ENCODE results near the gene DPM3.
A peak's percentile ranks its signal among the peaks of the same experiment; 100 is the strongest.
"Not testable (repeated sequence)": the region's sequence is repeated elsewhere in the genome, so short reads cannot be mapped to it uniquely, and the experiment has no call there.

DPM3 gene, protein sequence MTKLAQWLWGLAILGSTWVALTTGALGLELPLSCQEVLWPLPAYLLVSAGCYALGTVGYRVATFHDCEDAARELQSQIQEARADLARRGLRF

DNA sequence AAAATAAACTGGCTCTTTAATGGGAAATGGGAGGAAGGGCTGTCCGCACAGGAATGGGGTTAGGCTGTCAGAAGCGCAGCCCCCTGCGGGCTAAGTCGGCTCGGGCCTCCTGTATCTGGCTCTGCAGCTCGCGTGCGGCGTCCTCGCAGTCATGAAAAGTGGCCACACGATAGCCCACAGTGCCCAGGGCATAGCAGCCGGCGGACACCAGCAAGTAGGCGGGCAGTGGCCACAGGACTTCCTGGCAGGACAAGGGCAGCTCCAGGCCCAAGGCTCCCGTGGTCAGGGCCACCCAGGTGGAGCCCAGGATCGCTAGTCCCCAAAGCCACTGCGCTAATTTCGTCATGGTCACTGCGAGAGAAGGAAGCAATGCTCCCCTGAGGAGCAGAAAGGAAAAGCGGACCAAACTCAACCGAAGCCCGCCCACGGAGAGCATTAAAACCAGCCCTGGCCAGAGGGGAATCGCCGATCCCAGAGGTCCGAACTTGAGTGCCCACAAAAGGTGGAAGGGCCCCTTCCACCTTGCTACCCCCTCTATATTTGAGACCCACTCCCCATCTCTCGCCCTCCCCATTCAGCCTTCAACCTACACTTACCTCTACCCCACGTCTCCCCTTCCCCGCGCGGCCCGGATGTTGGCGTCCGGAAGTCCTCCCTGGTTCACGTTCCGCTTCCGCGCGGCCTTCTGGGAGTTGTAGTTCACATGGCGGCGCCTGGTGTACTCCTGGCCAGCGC, at the start of gene DPM3:
Gene DPM3, minus strand, starts transcription at position 637 of the 735 bp plus-strand sequence. Its CDS starts 291 bp downstream, at position 346.
- DNase-seq, result peak; percentile 41

DNA sequence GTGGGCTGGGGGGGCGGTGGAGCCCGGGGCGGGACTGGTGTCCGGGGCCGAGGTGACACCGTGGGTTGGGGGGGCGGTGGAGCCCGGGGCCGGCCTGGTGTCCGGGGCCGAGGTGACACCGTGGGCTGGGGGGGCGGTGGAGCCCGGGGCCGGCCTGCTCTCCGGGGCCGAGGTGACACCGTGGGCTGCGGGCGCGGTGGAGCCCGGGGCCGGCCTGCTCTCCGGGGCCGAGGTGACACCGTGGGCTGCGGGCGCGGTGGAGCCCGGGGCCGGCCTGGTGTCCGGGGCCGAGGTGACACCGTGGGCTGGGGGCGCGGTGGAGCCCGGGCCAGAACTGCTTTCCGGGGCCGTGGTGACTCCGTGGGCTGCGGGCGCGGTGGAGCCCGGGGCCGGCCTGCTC, 49.6 kb upstream of the DPM3 start:
- not testable (repeated sequence) for DNase-seq

DNA sequence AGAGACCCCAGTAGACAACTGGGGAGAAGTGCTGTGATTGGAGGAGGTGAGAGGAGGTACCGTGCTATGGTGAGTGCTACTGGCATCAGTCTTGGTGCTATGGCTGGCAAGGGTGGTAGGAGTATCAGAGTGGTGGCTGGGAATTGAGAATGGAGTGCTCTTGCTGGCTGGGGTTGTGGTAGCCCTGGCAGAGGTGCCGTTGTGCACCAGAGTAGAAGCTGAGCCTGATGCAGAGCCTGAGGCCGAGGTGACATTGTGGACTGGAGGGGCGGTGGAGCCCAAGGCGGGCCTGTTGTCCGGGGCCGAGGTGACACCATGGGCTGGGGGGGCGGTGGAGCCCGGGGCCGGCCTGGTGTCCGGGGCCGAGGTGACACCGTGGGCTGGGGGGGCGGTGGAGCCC, 47.9 kb upstream of the DPM3 start:
- DNase-seq, result no peak

DNA sequence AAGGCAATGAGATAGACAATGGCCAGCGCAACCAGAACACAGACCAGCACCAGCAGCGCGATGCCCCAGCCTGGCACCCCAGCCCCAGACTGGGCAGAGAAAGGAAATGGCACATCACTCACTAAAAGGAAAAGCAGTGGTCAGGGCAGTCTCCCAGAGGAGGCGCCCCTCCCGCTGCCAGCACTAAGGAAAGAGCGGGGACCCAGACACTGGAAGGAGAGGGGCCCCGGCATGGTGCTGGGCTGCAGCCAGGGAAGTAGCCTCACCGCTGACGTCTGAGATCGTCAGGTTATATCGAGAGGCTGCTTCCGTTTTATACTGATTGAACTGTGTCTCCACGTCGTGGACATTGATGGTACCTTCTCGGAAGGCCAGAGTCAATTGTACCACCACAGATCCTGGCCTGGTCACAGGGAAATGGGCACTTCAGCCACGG, 47.1 kb upstream of the DPM3 start:
- no peak for DNase-seq

DNA sequence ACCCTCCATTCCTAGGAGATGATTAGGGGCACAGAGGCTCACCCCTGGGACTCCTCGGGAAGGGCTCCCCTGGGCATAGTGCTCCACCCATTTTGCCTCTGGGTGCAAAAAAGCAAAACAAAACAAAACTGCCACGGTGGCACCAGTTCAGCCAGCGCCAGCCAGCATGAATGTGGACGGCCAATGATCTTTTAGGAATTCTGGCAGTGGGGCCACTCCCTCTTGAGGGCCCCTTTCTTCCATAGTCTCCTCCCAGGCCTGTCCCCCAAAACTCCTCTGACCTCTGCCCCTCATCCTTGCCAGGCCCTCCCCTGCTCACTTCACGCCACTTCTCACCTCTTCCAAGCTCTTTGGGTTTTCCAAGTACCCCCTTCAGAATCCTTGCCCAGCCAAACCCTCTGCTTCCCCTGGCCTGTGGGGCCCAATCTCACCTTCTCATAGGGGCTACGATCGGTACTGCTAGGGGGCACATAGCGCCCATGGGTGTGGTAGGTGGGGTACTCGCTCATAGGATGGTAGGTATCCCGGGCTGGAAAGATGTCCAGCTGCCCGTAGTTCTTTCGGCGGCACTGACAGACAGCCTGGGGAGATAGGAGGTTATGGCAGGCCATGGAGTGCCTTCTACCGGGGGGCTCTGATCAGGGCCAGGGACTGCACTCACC, 46.6 kb upstream of the DPM3 start:
- no peak for DNase-seq

DNA sequence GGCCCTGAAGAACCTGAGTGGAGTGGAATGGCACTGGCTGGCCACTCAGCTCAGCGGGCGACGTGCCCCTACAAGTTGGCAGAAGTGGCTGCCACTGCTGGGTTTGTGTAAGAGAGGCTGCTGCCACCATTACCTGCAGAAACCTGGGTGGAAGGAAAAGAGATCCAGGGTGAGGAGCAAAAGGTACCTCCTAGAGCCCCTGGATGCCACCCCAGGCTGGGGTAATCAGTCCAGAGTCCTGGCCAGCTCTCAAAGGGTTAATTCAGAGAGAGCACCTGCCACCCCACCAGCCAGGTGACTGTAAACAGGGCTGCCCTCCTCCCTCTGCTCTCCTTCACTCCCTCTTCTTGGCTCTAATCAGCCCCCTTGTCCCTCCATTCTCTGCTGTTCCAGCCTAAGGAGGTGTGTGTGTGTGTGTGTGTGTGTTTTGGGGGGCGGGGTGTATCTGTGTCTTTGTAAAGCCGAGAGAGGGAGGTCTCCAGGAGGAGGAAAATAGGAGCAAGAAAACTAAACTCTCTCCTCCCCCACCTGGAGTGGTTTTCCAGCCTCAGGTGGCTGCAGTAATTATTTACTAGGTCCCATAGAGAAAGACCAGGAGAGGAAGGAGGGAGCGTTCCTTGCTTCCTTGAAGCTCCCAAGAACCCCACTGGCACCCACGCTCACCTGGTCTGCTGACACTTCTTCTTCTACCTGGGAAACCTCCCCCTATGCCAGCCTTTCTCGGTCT, 45.9 kb upstream of the DPM3 start:
- no peak for DNase-seq

DNA sequence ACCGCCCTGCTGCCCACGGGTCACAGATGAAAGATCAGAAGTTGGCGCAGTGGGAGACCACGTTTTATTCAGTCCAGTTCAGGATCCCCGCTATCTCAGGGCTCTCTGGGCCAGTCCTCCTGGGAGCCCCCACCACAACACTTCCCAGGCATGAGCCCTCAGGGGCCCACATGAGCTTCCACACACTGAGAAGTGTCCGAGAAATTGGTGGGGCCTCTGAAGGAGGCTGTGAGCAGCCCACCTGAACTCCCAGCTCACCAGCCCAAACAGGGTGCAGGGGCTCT, 45.4 kb upstream of the DPM3 start:
- DNase-seq, result no peak

DNA sequence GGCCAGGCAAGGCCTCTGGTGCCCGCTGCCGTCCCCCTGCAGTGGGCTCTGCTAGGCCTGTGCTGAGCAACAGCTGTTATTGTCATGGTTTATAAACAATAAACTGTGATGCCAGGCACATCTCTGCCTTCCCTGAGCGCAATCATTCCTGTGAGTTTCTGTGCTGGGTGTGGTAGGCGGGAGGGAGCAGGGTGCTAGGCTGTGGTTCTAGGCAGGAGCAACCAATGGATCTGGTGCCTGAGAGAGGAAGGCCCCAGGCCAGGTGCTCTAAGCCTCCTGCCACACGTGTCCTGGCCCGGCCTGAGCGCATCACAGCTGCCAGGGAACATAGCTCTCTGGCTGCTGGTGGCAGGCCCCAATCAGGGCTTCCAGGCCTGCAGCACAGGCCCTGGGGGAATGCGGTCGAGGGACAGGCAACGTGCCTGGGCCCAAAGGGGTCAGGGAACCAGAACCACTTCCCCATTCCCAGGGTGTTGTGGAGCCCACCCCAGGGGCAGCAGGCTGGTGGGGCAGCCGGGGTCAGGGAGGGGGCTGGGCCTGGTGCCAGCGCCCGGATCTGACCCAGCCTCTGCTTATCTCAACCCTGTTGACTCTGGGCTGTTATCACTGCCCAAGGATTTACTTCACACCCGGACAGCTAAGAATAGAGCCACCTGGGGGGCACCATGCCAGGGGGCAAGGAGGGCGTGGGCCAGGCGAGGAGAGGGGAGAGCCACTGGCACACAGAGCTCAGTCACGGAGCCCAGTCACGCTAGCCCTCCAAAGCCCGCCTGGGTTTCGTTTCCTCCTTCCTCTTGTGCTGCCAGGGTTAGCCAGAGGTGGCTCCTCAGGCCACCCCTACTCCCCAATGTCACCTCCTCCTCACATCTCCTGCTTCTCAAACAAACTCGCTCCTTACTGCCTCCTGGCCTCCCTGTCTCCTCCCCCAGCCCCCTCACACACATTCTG, 44.8 kb upstream of the DPM3 start:
- DNase-seq, result no peak

DNA sequence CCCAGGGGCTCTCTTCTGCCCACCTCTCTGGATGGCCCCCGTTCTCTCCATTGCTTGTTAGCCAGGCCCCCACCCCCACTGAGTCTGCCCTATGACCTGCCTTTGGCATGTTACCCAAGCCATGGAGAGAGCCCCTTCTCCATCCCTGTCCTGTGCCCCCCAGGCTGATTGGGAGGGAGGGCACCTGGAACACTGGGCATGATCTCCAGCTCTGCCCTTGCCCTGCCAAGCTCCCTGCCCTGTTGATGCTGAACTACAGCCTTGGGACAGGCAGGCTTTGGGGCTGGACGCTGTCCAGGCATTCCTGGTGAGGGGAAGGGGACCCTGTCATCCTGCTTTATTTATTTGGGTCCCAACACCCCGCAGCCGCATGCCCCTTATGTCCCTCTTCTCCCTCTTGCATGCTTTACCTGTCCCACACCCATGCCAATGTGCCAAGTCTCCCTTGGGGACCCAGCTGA, 44.0 kb upstream of the DPM3 start:
- no peak for DNase-seq

DNA sequence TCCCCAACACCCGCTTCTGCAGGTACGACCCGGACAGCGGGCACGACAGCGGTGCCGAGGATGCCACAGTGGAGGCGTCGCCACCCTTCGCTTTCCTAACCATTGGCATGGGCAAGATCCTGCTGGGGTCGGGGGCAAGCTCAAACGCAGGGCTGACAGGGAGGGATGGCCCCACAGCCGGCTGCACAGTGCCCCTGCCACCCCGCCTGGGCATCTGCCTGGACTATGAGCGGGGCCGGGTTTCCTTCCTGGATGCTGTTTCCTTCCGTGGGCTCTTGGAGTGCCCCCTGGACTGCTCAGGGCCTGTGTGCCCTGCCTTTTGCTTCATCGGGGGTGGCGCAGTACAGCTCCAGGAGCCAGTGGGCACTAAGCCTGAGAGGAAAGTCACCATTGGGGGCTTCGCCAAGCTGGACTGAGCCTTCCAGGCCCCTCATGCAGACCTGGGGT, 43.5 kb upstream of the DPM3 start:
- no peak for DNase-seq

DNA sequence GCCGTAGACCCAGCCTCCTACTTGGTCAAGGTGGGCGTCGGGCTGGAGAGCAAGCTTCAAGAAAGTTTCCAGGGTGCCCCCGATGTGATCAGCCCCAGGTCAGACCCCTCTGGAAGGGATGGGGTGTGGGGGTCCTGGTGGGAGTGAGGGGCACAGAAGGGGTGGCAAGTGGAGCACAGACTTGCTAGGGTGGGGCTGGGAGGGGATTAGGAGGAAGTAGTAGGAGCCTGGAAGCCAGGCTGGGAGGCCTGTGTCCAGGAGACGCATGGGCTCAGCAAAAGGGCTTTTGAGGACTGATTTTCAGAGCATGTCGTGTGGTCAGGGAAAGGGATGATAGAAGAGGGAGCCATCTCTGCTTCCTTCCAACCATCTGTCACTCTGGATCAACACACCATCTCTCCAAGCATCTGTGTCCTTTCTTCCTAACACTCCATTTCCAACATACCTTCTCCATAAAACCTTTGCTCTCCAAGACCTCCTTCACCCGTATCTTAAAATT, 41.8 kb upstream of the DPM3 start:
- no peak for DNase-seq

DNA sequence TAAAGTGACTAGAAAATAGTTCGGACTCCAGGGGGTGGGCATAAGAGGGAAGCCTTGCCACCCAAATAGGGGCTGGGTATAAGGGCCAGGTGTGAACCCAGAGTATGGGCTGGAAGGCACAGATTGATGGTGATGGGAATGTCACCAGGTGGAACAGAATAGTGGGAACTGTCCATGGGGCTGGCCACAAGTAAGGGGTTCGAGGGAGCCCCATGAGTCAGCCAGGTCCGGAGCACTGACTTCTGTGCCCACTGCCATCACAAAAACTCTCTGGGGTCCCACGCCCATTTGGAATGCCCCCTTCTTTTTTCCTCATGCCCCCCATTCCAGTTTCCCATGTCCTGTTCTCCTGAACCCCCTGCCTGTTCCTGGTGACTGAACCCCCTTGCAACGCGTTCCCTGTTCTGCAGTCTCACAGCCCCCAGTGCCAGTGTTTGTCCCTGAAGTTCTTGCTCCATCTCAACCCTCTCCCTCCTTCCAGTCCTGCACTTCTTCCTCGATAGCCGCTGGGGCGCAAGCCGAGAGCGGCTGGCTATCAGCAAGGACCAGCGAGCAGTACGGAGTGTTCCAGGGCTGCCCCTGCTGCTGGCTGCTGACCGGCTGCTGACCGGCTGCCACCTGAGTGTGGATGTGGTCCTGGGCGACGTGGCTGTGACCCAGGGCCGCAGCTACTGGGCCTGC, 41.2 kb upstream of the DPM3 start:
- no peak for DNase-seq

DNA sequence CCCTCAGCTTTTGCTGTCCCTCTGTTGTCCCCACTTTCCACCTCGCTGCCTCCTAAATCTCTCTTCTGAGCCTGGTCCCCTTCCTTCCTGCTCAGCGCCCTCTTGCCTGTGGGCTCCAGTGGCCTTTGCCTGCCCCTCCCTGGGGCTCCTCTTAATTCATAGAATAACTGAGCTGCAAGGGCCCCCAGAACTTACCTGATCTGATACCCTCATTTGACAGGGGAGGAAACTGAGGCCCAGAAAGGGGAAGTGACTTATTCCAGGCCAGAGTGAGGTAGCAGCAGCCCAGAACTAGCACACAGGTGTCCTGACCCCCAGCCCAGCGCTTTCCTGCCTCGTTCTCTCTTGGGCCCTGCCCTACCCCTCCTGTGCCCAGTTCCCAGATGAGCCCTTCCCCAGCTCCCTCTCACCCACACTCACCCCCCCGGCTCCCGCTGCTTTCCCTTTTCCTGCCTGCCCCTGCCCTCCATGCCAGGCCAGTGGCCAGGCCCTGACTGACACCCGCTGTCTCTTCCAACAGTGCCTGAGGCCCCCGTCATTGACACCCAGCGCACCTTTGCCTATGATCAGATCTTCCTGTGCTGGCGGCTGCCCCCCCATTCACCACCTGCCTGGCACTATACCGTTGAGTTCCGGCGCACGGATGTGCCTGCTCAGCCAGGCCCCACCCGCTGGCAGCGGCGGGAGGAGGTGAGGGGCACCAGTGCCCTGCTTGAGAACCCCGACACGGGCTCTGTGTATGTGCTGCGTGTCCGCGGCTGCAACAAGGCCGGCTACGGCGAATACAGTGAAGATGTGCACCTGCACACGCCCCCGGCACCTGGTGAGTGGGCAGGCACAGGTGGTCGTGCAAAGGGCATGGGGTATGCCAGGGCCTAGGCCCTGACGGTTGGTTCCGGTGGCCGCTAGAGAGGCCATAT, 39.0 kb upstream of the DPM3 start:
- no peak for DNase-seq

DNA sequence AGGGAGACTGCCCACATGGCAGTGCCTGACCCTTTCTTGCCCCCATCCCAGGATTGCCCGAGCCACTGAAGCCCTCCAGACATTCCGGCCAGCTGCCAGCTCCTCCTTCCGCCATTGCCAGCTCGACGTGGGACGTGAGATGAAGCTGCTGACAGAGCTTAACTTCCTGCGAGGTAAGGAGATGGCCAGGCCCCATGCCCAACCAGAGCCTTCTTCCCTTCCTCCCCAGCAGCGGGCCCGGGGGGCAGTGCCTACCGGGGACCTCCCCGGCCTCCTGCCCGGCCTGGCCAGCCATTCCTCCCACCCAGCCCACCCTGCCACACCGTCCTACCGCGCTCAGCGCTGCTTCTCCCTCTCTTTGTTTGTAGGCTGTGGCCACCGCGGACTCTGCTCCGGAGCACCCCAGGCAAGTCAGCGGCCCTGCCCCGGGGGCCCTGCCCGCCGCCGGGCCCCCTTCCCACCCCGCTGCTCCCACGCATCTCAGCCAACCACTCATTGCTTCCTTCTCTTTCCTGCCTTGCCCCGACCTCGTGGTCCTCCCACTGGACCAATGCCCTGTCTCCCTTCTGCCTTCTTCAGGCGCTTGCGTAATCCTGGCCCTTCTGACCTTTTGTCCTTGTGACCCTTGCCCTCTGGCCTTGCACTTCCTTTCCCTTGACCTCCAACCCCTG, 38.2 kb upstream of the DPM3 start:
- no peak for DNase-seq

DNA sequence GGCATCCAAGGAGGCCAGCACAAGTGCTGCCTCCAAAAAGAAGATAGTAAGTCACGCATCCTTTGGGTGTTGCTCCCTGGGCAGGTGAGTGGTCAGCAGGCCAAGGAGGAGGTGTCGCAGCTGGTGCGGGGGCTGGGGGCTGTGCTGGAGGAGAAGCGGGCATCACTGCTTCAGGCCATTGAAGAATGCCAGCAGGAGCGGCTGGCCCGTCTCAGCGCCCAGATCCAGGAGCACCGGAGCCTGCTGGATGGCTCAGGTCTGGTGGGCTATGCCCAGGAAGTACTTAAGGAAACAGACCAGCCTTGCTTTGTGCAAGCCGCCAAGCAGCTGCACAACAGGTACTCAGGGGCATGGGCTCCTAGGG, 37.6 kb upstream of the DPM3 start:
- no peak for DNase-seq

DNA sequence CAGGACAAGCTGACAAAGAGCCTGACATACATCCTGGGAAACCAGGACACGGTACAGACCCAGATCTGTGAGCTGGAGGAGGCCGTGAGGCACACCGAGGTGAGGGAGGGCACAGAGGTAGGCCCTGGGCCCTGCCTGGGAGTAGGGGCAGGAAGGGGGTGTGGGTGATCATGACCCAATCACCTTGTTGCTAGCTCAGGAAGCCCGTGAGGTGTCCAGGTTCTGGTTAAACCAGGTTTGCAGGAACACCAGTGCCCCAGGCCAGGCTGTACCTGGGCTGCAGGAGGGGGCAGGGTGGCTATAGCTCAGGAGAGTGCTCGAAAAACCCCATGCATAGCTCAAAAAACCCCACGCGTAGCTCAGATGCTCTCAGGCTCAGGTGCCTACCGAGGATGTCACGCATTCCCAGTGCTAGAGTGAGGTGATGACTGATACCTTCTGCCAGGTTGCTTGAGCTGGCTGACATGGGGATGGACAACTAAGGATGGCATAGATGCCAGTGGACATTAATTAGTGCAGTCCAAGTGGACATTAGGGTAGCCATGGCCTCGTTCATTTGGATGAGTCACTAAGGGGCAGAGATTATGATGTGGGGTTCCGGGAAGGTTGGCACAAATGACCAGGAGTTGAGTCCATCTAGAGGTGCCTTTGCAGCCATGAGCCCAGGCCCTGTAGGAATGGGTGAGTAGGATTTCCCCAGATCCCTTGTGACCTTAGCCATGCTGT, 37.0 kb upstream of the DPM3 start:
- DNase-seq, result no peak

DNA sequence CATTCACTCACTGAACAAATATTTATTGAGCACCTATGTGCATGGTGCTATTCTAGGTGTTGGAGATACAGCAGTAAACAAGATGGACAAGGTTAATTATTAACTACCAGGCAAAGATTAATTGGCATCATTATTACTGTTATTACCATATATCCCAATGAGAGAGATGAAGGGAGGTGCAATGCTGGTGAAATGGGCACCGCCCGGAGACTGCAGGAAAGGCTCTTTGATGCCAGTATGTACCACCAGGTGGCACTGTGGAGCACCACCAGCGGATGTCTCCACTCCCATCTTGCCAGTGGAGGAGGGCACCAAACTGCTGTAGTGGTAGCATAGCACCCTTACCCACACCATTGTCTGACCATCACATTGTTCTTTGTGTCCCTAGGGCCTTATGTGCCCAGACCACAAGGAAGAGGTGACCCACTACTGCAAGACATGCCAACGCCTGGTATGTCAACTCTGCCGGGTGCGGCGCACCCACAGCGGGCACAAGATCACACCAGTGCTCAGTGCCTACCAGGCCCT, 36.3 kb upstream of the DPM3 start:
- peak; percentile 21 for DNase-seq

DNA sequence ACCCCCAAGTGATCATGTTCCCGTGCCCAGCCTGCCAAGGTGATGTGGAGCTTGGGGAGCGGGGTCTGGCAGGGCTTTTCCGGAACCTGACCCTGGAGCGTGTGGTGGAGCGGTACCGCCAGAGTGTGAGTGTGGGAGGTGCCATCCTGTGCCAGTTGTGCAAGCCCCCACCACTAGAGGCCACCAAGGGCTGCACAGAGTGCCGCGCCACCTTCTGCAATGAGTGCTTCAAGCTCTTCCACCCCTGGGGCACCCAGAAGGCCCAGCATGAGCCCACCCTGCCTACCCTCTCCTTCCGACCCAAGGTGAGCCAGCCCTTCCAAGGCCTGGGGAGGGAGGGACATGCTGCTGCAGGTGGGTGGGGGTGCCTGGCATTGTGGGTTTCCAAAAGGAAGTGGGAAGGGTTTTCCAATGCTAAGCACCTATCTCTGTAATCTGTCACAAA, 35.6 kb upstream of the DPM3 start:
- DNase-seq, result no peak

DNA sequence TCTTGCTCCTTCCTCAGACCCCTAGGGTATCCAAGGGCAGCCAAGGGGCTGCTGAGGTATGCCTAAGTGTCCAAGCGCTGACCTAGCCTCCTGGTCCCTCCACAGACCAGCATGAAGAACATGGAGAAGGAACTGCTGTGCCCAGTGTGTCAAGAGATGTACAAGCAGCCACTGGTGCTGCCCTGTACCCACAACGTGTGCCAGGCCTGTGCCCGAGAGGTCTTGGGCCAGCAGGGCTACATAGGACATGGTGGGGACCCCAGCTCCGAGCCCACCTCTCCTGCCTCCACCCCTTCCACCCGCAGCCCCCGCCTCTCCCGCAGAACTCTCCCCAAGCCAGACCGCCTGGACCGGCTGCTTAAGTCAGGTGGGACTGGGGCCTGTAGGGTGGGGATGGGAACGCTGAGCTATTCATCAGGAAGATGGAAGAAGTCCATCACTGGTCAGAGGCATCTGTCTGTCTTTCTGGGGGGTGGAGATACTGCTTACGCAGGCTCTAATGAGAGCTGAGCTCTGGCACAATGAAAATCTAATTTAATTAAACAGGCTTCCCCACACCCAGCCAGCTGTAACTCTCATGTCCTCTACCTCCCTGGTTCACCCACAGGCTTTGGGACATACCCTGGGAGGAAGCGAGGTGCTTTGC, 35.1 kb upstream of the DPM3 start:
- DNase-seq, result no peak
